GM23248 (cell line): ENCODE measurements around the gene TIMM23. TPM values are rescaled to one million over a fixed set of nuclear protein-coding genes. Genes with fewer than 3 reads are reported as not detected.
A peak's percentile ranks its signal among the peaks of the same experiment; 100 is the strongest.
"Not testable (repeated sequence)": the region's sequence is repeated elsewhere in the genome, so short reads cannot be mapped to it uniquely, and the experiment has no call there.

Experiments
- DNase-seq: peaks from one replicate; pipeline ENCODE4 v3.0.0-alpha.2; 2015
- H2AFZ ChIP-seq: fragments of 200-600 bp; sonication (generic); 2 replicates; pipeline ENCODE4 v1.6.1; 2016; ENCODE audit warnings: antibody characterized with exemption
- H3F3A ChIP-seq: fragments of 200-600 bp; sonication (generic); 2 replicates; pipeline ENCODE4 v1.6.1; 2016; ENCODE audit warnings: mild to moderate bottlenecking, antibody characterized with exemption, mixed run types; ENCODE audit not compliant: insufficient read depth
- H3K27ac ChIP-seq: fragments of 200-600 bp; sonication (generic); 2 replicates; pipeline ENCODE4 v1.5.1; 2016; ENCODE audit warnings: mild to moderate bottlenecking
- H3K27me3 ChIP-seq: fragments of 200-600 bp; sonication (generic); replicated peaks from 2 replicates; pipeline ENCODE4 v1.6.1; 2016; ENCODE audit warnings: mild to moderate bottlenecking; ENCODE audit not compliant: insufficient read depth
- H3K36me3 ChIP-seq: fragments of 200-600 bp; sonication (generic); 2 replicates; pipeline ENCODE4 v1.6.1; 2016; ENCODE audit warnings: low read depth, mild to moderate bottlenecking
- H3K4me1 ChIP-seq: fragments of 200-600 bp; sonication (generic); 2 replicates; pipeline ENCODE4 v1.6.1; 2016; ENCODE audit warnings: mild to moderate bottlenecking; ENCODE audit not compliant: insufficient read depth
- H3K4me2 ChIP-seq: fragments of 200-600 bp; sonication (generic); one replicate; pipeline ENCODE4 v1.6.1; 2016; ENCODE audit warnings: mild to moderate bottlenecking; ENCODE audit not compliant: unreplicated experiment
- H3K4me3 ChIP-seq: fragments of 200-600 bp; sonication (generic); 2 replicates; pipeline ENCODE4 v1.5.1; 2016; ENCODE audit warnings: mild to moderate bottlenecking
- H3K79me2 ChIP-seq: fragments of 200-600 bp; sonication (generic); 2 replicates; pipeline ENCODE4 v1.6.1; 2016; ENCODE audit warnings: mild to moderate bottlenecking; ENCODE audit not compliant: insufficient read depth
- H3K9ac ChIP-seq: fragments of 200-600 bp; sonication (generic); 2 replicates; pipeline ENCODE4 v1.6.1; 2016; ENCODE audit warnings: mild to moderate bottlenecking
- H3K9me2 ChIP-seq: fragments of 200-600 bp; sonication (generic); 2 replicates; pipeline ENCODE4 v1.6.1; 2016; ENCODE audit warnings: mixed run types, mild to moderate bottlenecking, moderate library complexity; ENCODE audit not compliant: insufficient read depth
- H3K9me3 ChIP-seq: fragments of 200-600 bp; sonication (generic); one replicate; pipeline ENCODE4 v1.6.1; 2017; ENCODE audit warnings: low read depth
- H4K20me1 ChIP-seq: fragments of 200-600 bp; sonication (generic); 2 replicates; pipeline ENCODE4 v1.6.0; 2016; ENCODE audit not compliant: insufficient read depth
- WGBS, 2 experiments: methylation state at CpG; one replicate each; pipeline ENCODE4 v1.1.6; 2015 to 2017; ENCODE audit warnings: low lambda C conversion rate in 2 of 2, low coverage in 1 of 2; ENCODE audit errors: missing lambda C conversion rate in 2 of 2; 5-methylcytosine and 5-hydroxymethylcytosine counted together
- in situ Hi-C: fragments of 300-500 bp; cut with MboI; formaldehyde crosslinking; loops from 2 replicates; pipeline ENCODE4 v1.15.0; 2020
- polyA plus RNA-seq: library from polyadenylated mRNA; unstranded; fragments of >200 nt; fragmentation: Nextera tagmentation; extraction: Ambion mirVana; gene quantifications from 2 replicates; pipeline ENCODE4 v1.2.1, GENCODE V29; 2016
- total RNA-seq: library from RNA; depleted of rRNA; stranded (reverse); fragments of >200 nt; shearing (Covaris generic); gene quantifications from 2 replicates; pipeline ENCODE4 v1.2.3, GENCODE V29; 2014

Gene TIMM23
- total and polyA plus RNA-seq, 2 experiments from 2014 or later, result 104 to 145 TPM

DNA sequence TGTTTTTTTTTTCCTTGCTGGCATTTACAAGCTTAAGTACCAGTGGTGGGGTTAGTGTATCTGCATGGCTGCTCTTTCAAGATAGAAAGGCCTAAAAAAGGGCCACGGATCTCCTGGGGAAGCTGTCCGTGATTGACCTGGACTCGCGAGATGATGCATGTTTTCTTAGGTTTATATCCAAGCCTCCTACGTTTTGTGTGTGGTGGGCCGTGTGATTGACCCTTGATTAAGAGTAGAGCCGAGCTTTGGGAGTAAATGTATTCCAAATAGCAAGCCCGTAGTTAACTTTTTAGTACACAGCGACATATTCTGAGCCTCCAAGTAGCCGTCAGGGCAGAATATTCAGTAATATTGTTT lies 502 bp downstream of the TIMM23 start:
- H3K36me3 ChIP-seq, H3K27me3 ChIP-seq, H3K9me2 ChIP-seq, H3F3A ChIP-seq, in situ Hi-C loops, H4K20me1 ChIP-seq, H3K9me3 ChIP-seq: not testable (repeated sequence)
- peaks cover 17% of the 10 kb centered on the region for H3K4me1 ChIP-seq
- peaks cover 92% of the 10 kb centered on the region for H3K79me2 ChIP-seq
- H3K27ac ChIP-seq, result peak overlapping the region; percentile 60
- peak overlapping the region; percentile 94 for H3K4me3 ChIP-seq
- H3K9ac ChIP-seq, result peak overlapping the region; percentile 94
- peak overlapping the region; percentile 94 for H3K4me2 ChIP-seq
- peak overlapping the region; percentile 86 for H2AFZ ChIP-seq
- WGBS, 2 experiments, result 1 to 2% methylated on average over 10 of the region's 10 CpGs
- DNase-seq, result peak; percentile 37

DNA sequence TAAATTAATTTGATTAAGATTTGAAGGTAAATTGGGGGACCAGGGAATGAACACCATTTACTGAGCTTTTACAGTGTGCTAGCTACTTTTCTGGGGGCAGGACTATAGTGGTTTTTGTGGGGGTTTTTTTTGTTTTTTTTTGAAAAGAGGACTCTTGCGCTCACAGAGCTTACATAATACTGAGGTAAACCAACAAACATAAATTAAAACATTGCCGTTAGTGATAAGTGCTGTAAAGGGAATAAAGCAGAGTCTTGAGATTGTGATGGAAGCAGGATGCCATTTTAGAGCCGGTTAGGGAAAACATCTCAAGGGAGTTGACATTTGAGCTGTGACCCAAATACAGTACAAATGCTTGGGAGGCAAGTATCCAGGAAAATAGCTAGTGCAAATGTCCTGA lies 1.8 kb downstream of the TIMM23 start:
- DNase-seq, H4K20me1 ChIP-seq, H2AFZ ChIP-seq, in situ Hi-C loops, H3K36me3 ChIP-seq, H3F3A ChIP-seq, H3K9me3 ChIP-seq, H3K27ac ChIP-seq, H3K27me3 ChIP-seq, H3K9me2 ChIP-seq: not testable (repeated sequence)
- WGBS, 2 experiments, result 65 to 67% methylated on average over 3 of the region's 3 CpGs
- peak overlapping the region; percentile 94 for H3K4me2 ChIP-seq
- H3K79me2 ChIP-seq, result peaks cover 92% of the 10 kb centered on the region
- peak overlapping the region; percentile 94 for H3K4me3 ChIP-seq
- peak overlapping the region; percentile 94 for H3K9ac ChIP-seq
- H3K4me1 ChIP-seq, result peaks cover 17% of the 10 kb centered on the region

DNA sequence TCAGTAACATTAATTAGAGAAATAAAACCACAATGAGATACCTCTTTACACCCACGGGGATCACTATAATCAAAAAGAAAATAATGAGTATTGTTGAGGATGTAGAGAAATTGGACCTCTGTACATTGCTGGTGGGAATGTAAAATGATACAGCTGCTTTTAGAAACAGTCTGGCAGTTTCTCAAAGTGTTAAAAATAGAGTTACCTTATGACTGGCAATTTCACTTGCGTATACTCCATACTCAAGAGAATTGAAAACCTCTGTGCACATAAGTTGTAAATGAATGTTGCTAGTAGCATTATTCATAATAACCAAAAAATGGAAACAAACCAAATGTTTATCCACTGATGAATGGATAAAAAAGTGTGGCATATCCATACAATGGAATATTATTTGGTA lies 6.3 kb downstream of the TIMM23 start:
- H3K4me2 ChIP-seq, H3K9ac ChIP-seq, in situ Hi-C loops, H3K4me3 ChIP-seq, H3K27me3 ChIP-seq, H3K9me2 ChIP-seq, DNase-seq, H3K36me3 ChIP-seq, H3K9me3 ChIP-seq, H3F3A ChIP-seq, H3K27ac ChIP-seq, H4K20me1 ChIP-seq, H2AFZ ChIP-seq: not testable (repeated sequence)
- Histone ChIP-seq H3K79me2 (peaks cover 85% of the 10 kb centered on the region), H3K4me1 (peaks cover 13% of the 10 kb centered on the region)
- 96 to 100% methylated on average over 1 of the region's 2 CpGs for WGBS, 2 experiments

DNA sequence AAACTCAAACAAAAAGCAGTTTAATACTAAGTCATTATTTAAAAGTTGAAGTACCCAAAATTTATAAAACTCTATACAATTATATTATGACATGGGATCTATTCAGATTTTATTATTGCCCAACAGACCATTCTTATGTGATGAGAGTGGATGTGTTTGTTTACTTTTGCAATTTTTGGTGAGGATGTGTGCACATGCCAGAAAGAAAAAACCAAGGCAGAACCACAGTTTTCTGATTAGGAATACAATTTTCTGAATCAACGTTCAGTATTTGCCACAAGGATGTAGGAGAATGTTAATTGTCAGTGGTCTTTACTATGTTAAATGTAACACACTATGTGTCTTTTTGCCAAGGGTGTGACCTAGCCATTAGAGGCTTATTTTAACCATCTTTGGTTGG lies 9.1 kb downstream of the TIMM23 start:
- in situ Hi-C loops, H3K9me2 ChIP-seq, H3K4me1 ChIP-seq, H3K4me3 ChIP-seq, H3F3A ChIP-seq, H3K9me3 ChIP-seq, H3K27me3 ChIP-seq, H4K20me1 ChIP-seq, H2AFZ ChIP-seq: not testable (repeated sequence)
- H3K9ac ChIP-seq, result peak overlapping the region; percentile 8; the same call in 1 of the 2 replicates
- peak overlapping the region; percentile 45 for H3K4me2 ChIP-seq
- peaks cover 18% of the 10 kb centered on the region; the same call in 1 of the 2 replicates for H3K36me3 ChIP-seq
- 0% methylated on average over 1 of the region's 1 CpG for WGBS, 2 experiments
- DNase-seq, result peak; percentile 4
- H3K79me2 ChIP-seq, result peaks cover 82% of the 10 kb centered on the region
- H3K27ac ChIP-seq, result 0 out of 2 replicates have a peak overlapping the region, but pooled peaks have one; percentile 24

DNA sequence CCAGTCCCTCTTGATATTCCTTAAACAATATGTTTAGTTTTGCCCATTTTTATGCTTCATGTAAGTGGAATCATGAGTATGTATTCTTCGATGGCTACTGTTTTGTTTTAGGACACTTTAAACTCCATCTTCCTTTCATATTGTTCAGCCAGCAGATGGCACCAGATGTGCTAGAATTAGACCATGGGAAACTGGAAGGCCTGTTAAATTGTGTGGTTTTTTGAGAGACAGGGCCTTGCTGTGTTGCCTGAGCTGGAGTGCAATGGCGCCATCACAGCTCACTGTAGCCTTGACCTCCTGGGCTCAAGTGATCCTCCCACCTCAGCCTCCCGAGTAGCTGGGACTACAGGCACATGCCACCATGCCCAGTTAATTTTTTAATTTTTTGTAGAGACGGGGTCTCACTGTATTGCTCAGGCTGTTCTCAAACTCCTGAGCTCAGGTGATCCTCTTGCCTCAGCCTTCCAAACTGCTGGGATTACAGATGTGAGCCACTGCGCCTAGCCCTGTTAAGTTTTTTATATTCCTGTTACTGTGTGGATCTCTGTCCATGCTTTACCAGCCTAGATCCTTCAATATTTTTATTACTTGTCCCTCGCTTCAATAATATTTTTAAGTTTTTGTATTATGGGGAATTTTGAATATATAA lies 11.4 kb downstream of the TIMM23 start:
- H3F3A ChIP-seq, H3K4me1 ChIP-seq, H3K9me2 ChIP-seq, H3K4me3 ChIP-seq, in situ Hi-C loops, H2AFZ ChIP-seq, H4K20me1 ChIP-seq, H3K27ac ChIP-seq, H3K27me3 ChIP-seq, H3K4me2 ChIP-seq, H3K9me3 ChIP-seq: not testable (repeated sequence)
- WGBS, 2 experiments, result 70 to 83% methylated on average over 5 of the region's 6 CpGs
- peak; percentile 69 for DNase-seq
- Histone ChIP-seq H3K36me3 (peaks cover 16% of the 10 kb centered on the region; the same call in 1 of the 2 replicates), H3K9ac (peak overlapping the region; percentile 23; the same call in 1 of the 2 replicates), H3K79me2 (peaks cover 73% of the 10 kb centered on the region)

DNA sequence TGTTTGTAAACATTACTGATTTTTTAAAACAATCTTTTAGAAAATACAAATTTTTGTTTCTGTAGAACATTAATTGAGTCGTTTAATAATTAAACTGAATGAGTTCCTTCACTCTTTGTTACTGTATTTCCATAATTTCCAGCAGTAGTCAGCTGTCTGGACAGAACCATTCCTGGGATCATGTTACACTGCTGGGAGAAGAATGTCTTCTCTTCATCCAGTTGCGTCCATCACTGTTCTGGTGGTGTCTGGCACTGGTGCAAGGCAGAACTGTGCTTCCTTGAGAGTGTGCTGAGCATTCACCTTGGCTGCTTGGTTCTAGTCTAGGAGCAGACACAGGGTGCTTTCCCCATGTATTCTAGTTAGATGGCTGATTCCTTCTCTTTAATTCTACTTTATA lies 12.2 kb downstream of the TIMM23 start:
- H3K9me2 ChIP-seq, H3K4me1 ChIP-seq, H3K9me3 ChIP-seq, in situ Hi-C loops, H4K20me1 ChIP-seq, H3K27me3 ChIP-seq, H3K27ac ChIP-seq, H3K4me2 ChIP-seq, H3K4me3 ChIP-seq, DNase-seq, H3K9ac ChIP-seq, H3F3A ChIP-seq, H2AFZ ChIP-seq: not testable (repeated sequence)
- WGBS, 2 experiments, result 97 to 100% methylated on average over 2 of the region's 2 CpGs
- Histone ChIP-seq H3K36me3 (peaks cover 21% of the 10 kb centered on the region; the same call in 1 of the 2 replicates), H3K79me2 (peaks cover 71% of the 10 kb centered on the region)

DNA sequence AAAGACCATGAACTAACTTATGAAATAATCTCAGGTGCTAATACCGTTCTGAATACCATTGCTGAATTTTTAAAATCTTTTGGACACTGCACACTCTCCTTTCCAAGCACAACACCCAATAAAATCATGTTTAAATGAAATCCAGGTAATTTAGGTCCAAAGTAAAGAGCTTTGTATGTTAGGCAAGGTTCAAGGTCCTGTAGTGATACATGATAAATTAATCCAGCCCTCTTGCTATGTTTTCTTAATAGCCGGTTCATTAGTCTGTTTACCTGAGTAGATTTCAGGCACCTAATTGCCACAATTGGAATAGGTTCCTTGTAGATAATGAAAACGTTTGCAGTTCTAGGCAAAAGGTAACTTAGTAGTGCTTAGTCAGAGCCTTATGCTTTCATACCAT lies 13.3 kb downstream of the TIMM23 start:
- H3K4me1 ChIP-seq, DNase-seq, H2AFZ ChIP-seq, H3K4me2 ChIP-seq, H3F3A ChIP-seq, H3K9ac ChIP-seq, H3K27me3 ChIP-seq, H3K4me3 ChIP-seq, H3K9me2 ChIP-seq, H4K20me1 ChIP-seq, in situ Hi-C loops, H3K9me3 ChIP-seq, H3K27ac ChIP-seq: not testable (repeated sequence)
- 78 to 82% methylated on average over 3 of the region's 3 CpGs for WGBS, 2 experiments
- H3K79me2 ChIP-seq, result peaks cover 69% of the 10 kb centered on the region
- peaks cover 27% of the 10 kb centered on the region for H3K36me3 ChIP-seq
